ENCODE data around the gene KMT2B.
A peak's percentile ranks its signal among the peaks of the same experiment; 100 is the strongest.

KMT2B gene

GRCh38 chr19:35729021-35729420 is 11.2 kb downstream of the KMT2B start:
- DNase-seq, result no peak

- no peak for DNase-seq
Observed at GRCh38 chr19:35729763-35730162, 12.0 kb downstream of the KMT2B start.

GRCh38 chr19:35730326-35730725 is 12.5 kb downstream of the KMT2B start:
- DNase-seq, result no peak

GRCh38 chr19:35731353-35731752 is 13.6 kb downstream of the KMT2B start:
- DNase-seq, result no peak

- DNase-seq, result no peak
Observed at GRCh38 chr19:35731779-35732405, 14.1 kb downstream of the KMT2B start.

GRCh38 chr19:35732540-35733179 is 14.9 kb downstream of the KMT2B start:
- DNase-seq, result no peak

GRCh38 chr19:35733180-35734125 is 15.7 kb downstream of the KMT2B start:
- DNase-seq, result no peak

- no peak for DNase-seq
Observed at GRCh38 chr19:35734273-35734672, 16.5 kb downstream of the KMT2B start.

GRCh38 chr19:35734889-35735288 is 17.1 kb downstream of the KMT2B start:
- DNase-seq, result no peak

GRCh38 chr19:35736913-35737886 is 19.4 kb downstream of the KMT2B start:
- DNase-seq, result no peak

- no peak for DNase-seq
Observed at GRCh38 chr19:35738021-35738886, 20.5 kb downstream of the KMT2B start.

GRCh38 chr19:35738887-35739229 is 21.1 kb downstream of the KMT2B start:
- no peak for DNase-seq

GRCh38 chr19:35739275-35740107 is 21.7 kb downstream of the KMT2B start:
- no peak for DNase-seq

- DNase-seq, result no peak
Observed at GRCh38 chr19:35740108-35740422, 22.3 kb downstream of the KMT2B start.

- DNase-seq, result peak; percentile 97
Observed at GRCh38 chr19:35740423-35741202, 22.8 kb downstream of the KMT2B start.

GRCh38 chr19:35741203-35741515 is 23.4 kb downstream of the KMT2B start:
- no peak for DNase-seq

- DNase-seq, result peak; percentile 71
Observed at GRCh38 chr19:35742121-35742724, 24.4 kb downstream of the KMT2B start, which contains the start of gene IGFLR1. IGFLR1 (minus strand) TSS chr19:35742452; CDS start chr19:35741180, 1,272 bp downstream.

GRCh38 chr19:35743640-35744429 is 26.0 kb downstream of the KMT2B start:
- DNase-seq, result no peak

Data from activated naive CD4-positive, alpha-beta T cell treated with anti-CD3 and anti-CD28 coated beads, Interleukin-2, amount 50 U/mL, for 16 hours (primary cell).